Amniotic epithelial cell (primary cell): Measurements from ENCODE around the gene CD160.
"Not testable (repeated sequence)": the region's sequence is repeated elsewhere in the genome, so short reads cannot be mapped to it uniquely, and the experiment has no call there.

Experiments
- DNase-seq: peaks from one replicate; pipeline ENCODE4 v3.0.0-alpha.2; 2010; ENCODE audit warnings: low read depth

The CD160 gene, protein sequence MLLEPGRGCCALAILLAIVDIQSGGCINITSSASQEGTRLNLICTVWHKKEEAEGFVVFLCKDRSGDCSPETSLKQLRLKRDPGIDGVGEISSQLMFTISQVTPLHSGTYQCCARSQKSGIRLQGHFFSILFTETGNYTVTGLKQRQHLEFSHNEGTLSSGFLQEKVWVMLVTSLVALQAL

GRCh38 chr1:145719230-145720079, at the start of gene CD160:
Gene CD160 (plus strand): TSS chr1:145719499. CDS start chr1:145728328, 8,829 bp downstream.
- DNase-seq: no peak

DNA sequence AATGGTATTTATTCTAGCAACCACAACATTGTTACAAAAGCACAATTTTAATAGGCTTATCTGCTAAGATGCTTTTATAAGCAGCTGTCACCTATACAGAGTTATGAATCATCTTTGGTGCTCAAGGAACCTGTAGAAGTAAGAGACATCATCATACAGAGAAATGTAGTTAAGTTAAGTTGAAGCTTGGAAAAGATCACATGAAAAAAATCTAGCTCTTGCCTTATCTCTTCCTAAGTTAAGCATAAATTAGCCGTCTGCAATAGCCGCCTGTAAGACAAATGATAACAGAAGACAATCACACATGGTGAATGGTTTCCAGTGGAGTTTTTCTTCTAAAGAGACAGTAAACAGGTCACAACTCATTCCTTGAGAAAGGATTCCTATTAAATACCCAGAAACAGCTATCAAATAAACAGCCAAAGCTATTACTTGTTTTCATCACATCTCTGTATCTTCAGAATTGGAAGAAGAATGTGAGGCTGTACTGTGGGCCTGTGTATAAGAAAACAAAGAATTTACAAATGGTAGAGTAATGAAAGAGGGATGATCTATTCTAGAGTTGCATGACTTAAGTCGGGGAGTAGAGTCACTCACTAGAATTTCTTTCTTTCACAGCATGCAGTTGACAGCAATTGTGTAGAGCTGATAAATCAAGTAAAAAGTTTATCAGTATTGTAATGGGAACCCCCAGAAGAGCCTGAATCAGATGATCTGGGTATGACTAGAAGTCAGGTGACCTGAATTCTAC, 48.1 kb upstream of the CD160 start:
- not testable (repeated sequence) for DNase-seq

- DNase-seq: not testable (repeated sequence)
Measured at GRCh38 chr1:145673217-145673616, 46.1 kb upstream of the CD160 start.

DNA sequence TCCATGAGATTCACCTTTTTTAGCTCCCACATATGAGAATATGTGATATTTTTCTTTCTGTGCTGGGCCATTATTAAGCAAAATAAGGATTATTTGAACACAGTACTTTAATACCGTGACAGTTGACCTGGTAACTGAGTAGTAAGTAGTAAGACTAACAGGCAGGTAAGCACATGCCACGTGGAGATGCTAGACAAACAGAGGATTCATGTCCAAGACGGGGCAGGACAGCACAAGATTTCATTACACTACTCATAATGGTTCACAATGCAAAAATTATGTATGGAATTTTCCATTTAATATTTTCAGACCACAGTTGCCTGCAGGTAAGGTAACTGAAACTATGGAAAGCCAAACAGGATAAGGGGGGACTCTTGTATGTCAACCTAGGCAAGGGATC, 34.4 kb upstream of the CD160 start:
- not testable (repeated sequence) for DNase-seq

- not testable (repeated sequence) for DNase-seq
Measured at GRCh38 chr1:145686078-145686477, 33.2 kb upstream of the CD160 start.

DNA sequence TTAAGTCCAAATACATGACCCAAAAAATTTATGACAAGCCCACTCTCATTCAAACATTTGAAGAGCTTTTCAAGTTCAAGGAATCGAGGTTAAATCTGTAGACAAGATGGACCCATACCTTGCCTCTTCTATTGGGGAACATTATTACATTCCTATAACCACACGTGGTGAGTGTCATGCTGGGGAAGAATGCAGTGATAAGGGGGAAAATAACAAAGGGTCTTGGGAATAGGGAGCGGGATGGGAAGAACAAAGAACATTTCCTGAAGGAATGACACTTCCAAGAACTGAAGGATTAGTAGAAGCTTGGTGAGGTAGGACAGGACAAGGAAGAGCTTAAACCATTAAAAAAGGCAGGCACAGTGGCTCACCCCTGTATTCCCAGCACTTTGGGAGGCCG, 31.0 kb upstream of the CD160 start:
- DNase-seq: no peak

DNA sequence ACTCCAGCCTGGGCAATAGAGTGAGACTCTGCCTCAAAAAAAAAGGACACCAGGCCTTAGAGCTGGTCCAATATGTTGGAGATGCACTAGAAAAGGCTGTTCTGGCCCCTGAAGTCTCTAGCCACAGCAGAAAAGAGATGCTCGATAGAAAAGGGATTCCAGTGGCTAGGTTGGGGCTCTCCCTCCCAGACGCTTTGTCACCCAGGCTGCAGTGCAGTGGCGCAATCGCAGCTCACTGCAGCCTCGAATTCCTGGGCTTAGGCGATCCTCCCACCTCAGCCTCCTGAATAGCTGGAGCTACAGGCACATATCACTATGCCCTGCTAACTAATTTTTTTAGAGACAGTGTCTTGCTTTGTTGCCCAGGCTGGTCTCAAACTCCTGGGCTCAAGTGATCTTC, 30.4 kb upstream of the CD160 start:
- DNase-seq: no peak

GRCh38 chr1:145689922-145690321, 29.4 kb upstream of the CD160 start:
- no peak for DNase-seq

DNA sequence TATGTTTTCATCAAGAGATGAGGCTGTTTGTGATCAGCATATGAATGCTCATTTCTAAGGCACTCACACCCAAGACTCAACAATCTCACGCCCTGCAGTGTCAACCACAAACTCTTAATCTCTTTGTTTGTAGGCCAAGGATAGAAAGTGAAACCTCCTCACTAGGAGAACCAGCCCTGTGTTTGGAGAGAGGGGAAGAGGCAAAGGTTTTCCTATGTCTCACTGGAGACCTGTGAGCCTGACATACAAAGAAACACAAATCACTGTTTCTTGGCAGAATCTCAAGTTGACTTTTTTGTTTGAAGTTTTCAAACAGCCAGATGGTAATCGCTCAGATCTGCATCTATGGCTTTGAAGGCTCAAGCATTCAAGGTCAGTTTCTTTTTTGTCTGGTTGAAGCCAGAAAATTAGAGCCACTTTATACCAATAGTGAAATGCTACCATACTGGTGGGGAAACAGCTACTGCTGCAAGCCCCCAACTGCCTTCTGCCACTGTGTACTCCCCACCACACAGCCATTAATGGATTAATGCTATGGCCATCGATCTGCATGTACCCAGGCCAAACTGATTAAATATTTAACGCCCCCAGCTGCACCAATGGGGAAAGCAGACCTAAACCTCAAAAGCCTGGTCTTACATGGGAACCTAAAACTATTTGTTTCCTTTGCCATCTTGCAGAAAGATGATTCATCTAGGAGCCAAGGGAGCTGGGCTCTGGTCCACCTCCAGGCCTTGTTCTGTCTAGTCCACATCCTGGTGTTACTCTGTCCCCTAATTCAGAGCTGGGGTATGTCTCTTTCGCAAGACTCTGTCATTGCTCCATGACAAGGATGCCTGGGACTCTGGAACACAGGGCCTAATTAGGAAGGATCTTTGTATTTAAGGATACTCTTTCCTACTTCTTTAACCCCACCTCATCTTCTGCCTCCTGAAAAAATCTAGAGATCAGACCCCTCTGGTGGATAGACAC, 28.4 kb upstream of the CD160 start:
- DNase-seq: peak; percentile 64

DNA sequence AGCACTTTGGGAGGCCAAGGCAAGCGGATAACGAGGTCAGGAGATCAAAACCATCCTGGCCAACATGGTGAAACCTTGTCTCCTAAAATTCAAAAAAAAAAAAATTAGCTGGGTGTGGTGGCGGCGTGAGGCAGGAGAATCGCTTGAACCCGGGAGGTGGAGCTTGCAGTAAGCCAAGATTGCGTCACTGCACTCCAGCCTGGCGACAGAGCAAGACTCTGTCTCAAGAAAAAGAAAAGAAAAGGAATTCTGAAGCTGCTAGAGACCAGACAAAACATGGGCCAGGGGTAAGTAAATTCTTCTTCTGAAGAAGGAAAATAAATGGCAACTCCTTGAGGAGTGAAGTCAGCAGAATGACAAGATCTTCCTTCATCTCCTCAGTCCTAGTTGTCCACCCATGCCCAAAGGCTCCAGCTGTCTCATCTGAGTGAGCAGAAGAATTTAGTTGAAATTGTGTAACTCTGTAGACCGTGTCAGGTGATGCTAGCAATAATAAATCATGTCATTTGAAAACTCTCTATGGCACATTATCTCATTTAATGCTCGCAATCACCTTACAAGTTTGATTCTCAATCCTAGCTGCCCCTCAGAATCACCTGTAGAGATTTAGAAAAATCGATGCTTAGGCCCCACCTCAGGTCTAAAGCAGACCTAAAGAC, 26.4 kb upstream of the CD160 start:
- peak; percentile 12 for DNase-seq

DNA sequence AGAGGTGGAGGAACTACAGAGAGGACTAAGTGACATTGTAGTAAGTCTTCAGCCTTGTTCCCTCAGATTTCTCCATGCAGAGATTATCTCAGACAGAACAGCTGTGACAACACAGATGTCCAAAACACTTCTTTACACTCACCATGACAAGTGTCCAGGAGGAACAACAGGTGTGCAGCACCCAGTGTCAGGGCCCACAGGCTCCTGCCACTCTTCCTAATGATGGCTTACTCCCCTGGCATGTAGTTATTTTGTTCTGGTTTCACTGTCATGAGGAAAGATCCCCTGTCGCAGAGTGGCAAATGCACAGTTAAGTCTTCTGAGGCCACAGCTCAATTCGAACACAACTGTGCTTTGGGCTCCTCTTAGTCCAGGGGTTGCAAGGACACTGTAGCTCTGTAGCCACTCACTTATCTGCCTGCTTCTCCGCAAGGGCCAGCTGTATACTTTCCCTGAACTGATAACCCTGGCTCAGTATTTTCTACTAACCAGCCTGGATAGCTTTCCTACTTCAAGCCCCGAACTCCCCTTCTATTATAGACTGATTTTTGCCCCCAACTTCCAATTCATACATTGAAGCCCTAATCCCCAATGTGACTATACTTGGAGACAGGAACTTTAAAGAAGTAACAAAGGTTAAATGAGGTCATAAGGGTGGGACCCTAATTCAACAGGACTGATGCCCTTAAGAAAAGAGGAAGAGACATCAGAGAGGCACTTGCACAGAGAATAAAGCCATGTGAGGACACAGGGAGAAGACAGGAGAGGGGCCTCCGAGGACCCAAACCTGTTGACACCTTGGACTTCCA, 23.3 kb upstream of the CD160 start:
- no peak for DNase-seq

DNA sequence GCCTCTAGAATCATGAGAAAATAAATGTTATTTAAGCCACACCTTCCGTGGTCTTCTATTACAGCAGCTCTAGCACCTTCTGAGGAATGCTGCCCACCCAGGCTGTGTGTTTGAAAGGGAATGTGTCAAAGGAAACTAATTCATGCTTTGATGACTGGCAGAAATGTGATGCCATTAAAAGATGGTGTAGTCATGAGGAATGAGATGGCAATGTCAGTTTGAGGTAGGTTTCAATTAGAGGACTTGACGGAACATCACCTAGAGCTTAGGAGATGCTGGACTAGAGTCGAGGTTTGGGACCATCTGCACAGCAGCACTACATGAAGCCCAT, 22.7 kb upstream of the CD160 start:
- no peak for DNase-seq

DNA sequence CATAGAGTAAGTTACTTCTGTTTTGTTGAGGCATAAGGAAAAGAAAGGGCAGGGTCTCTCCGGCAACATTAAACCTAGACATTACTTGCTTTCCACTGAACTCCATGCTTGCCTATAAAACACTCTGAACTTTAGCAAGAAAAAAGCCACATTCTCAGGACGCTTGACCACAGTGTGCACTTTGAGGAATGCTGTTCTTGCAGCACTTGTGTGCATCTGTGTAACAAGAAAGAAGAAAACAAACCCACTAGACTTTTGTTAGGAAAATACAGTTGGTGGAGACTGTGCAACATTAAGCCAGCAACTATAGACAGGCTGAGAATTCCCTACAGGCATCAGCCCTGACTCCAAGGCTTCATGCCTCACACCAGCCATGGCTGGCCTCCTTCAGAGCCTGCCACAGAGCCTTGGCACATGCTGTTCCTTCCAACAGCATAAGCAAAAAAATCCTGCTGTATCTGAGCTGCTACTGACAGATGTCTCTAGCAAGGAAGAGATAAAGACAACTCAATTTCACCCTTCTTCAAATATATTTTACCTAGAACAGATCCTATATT, 17.9 kb upstream of the CD160 start:
- peak; percentile 40 for DNase-seq

GRCh38 chr1:145702052-145702451, 17.2 kb upstream of the CD160 start:
- no peak for DNase-seq

DNA sequence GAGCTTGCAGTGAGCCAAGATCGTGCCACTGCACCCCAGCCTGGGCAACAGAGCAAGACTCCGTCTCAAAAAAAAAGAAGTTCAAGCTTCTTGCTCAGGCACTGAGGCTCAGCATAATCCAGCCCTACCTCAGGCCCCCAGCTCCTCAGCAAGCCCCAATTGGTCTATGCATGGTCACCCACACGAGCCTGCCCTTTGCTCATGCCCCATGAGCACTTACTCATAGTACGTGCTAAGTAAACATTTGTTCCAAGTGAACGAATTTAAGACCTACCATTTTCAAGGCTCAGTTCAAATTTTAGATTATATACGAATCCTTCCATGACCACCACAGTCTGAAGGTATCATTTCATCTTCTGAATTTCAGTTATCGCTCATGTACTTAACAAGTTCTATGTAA, 16.5 kb upstream of the CD160 start:
- no peak for DNase-seq

DNA sequence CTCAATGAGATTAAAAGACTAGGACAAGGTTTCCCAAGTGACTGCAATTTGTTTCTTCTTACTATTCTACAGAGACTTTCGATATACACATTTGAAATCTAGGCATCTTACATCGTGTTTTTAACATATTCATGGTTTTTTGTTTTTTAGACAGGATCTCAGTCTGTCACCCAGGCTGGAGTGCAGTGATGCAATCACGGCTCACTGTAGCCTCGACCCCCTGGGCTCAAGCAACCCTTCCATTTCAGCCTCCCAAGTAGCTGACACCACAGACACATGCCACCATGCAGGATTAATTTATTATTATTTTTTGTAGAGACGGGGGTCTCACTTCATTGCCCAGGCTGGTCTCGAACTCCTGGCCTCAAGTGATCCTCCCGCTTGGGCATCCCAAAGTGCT, 13.7 kb upstream of the CD160 start:
- DNase-seq: no peak

- DNase-seq: no peak
Measured at GRCh38 chr1:145706086-145706664, 13.1 kb upstream of the CD160 start.

- no peak for DNase-seq
Measured at GRCh38 chr1:145707183-145707867, 12.0 kb upstream of the CD160 start, which contains the start of gene PDZK1. Gene PDZK1 (minus strand): TSS chr1:145707368. CDS start chr1:145688021, 19,347 bp downstream.

- peak; percentile 53 for DNase-seq
Measured at GRCh38 chr1:145708063-145708462, 11.2 kb upstream of the CD160 start.
